Measurements from ENCODE around the gene STK39.

DNA sequence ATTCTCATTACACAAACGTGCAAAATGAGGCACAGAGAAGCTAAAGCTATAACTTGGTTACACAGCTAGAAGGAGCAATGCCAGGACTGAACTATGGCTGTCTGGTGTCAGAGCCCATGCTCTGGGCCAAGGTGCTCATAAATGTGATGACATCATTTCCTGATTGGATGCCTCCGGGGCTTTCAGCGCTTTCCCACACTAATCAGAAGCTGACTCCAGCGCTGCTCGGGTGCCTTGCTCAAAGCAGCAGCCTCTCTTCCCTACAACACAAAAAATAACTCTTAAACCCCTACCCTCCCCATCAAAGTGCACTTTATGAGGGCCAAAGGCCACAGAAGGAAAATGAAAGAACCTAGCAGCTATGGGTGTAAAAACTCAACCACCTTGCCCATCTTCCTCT is 90.7 kb downstream of the STK39 start:
- TF ChIP-seq, protein P1, sequence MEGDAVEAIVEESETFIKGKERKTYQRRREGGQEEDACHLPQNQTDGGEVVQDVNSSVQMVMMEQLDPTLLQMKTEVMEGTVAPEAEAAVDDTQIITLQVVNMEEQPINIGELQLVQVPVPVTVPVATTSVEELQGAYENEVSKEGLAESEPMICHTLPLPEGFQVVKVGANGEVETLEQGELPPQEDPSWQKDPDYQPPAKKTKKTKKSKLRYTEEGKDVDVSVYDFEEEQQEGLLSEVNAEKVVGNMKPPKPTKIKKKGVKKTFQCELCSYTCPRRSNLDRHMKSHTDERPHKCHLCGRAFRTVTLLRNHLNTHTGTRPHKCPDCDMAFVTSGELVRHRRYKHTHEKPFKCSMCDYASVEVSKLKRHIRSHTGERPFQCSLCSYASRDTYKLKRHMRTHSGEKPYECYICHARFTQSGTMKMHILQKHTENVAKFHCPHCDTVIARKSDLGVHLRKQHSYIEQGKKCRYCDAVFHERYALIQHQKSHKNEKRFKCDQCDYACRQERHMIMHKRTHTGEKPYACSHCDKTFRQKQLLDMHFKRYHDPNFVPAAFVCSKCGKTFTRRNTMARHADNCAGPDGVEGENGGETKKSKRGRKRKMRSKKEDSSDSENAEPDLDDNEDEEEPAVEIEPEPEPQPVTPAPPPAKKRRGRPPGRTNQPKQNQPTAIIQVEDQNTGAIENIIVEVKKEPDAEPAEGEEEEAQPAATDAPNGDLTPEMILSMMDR (IDR thresholded peaks at IDR 0.05; ENCODE audit: insufficient read depth, low read length) = no peak
- TF ChIP-seq POLR2AphosphoS5 (IDR thresholded peaks at IDR 0.05; ENCODE audit: low read depth) = no peak
- TF ChIP-seq, protein P2, sequence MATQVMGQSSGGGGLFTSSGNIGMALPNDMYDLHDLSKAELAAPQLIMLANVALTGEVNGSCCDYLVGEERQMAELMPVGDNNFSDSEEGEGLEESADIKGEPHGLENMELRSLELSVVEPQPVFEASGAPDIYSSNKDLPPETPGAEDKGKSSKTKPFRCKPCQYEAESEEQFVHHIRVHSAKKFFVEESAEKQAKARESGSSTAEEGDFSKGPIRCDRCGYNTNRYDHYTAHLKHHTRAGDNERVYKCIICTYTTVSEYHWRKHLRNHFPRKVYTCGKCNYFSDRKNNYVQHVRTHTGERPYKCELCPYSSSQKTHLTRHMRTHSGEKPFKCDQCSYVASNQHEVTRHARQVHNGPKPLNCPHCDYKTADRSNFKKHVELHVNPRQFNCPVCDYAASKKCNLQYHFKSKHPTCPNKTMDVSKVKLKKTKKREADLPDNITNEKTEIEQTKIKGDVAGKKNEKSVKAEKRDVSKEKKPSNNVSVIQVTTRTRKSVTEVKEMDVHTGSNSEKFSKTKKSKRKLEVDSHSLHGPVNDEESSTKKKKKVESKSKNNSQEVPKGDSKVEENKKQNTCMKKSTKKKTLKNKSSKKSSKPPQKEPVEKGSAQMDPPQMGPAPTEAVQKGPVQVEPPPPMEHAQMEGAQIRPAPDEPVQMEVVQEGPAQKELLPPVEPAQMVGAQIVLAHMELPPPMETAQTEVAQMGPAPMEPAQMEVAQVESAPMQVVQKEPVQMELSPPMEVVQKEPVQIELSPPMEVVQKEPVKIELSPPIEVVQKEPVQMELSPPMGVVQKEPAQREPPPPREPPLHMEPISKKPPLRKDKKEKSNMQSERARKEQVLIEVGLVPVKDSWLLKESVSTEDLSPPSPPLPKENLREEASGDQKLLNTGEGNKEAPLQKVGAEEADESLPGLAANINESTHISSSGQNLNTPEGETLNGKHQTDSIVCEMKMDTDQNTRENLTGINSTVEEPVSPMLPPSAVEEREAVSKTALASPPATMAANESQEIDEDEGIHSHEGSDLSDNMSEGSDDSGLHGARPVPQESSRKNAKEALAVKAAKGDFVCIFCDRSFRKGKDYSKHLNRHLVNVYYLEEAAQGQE (IDR thresholded peaks at IDR 0.05; ENCODE audit: insufficient replicate concordance, low read depth) = no peak

Measured in HL-60 (cell line).